8988T (cell line): Measurements from ENCODE around the gene SLA2.
"Not testable (repeated sequence)": the region's sequence is repeated elsewhere in the genome, so short reads cannot be mapped to it uniquely, and the experiment has no call there.

Experiments used
- DNase-seq: peaks from one replicate; pipeline ENCODE4 v3.0.0; 2011

SLA2 gene

GRCh38 chr20:36644706-36645095 is 1.3 kb downstream of the SLA2 start:
- no peak for DNase-seq

DNA sequence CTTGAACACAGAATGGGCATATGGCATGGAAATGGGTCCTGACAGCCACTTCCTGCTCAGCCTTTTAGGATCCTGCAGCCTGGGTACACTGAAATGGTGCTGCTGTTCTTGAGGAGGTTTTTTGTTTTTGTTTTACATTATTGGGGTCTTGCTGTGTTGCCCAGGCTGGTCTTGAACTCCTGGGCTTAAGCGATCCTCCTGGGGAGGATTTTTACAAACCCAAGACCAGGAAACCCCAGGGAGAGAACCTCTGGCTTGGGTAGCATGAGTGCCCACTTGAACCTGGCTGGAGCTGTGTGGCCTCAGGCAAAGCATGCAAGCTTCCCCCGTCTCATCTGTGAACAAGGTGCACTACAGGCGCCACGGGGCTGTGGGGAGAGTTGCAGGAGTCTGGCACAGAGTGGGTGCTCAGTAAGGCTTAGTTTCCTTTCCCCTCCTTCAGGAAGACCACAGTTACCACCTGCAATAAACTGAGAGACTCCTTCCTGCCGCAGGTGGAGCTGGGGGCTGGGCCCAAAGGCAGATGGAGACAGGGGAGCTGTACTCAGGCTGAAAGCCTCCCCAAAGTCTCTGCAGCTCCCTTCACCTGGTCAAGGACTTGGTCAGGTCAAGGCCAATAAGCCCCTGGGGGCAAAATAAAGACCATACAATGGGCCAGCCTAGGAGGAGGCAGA is 1.8 kb downstream of the SLA2 start:
- DNase-seq = no peak

- DNase-seq = no peak
These were observed 3.9 kb downstream of the SLA2 start for GRCh38 chr20:36642136-36642535.

DNA sequence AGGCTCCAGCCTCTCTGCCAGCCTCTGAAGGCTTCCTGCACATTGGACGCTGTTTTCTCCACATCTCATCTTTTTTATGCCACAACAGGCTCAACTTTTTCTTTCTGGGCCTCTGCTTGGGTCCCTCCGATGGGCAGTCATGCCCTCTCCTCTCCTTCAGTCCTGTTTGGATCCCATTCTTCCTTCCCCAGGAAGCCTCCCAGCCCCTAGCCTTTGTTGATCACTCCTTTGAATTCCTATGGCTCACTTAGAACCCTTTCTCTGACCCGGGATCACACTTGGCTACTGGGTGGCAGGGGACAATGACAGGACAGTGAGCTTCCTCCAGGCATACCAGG is 4.5 kb downstream of the SLA2 start:
- no peak for DNase-seq

DNA sequence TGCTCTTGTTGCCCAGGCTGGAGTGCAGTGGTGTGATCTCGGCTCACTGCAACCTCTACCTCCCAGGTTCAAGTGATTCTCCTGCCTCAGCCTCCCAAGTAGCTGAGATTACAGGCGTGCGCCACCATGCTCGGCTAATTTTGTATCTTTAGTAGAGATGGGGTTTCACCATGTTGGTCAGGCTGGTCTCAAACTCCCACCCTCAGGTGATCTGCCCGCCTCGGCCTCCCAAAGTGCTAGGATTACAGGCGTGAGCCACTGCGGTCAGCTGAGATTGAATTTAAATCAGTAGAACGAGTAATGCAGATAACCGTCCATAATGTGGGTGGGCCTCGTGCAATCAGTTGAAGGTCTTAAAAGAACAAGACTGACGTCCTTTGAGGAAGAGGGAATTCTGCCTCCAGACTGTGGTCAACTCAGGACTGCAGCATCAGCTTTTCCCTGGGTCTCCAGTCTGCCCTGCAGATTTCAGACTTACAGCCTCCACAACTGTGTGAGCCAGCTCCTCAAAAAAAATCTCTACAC is 7.1 kb downstream of the SLA2 start:
- DNase-seq = not testable (repeated sequence)

DNA sequence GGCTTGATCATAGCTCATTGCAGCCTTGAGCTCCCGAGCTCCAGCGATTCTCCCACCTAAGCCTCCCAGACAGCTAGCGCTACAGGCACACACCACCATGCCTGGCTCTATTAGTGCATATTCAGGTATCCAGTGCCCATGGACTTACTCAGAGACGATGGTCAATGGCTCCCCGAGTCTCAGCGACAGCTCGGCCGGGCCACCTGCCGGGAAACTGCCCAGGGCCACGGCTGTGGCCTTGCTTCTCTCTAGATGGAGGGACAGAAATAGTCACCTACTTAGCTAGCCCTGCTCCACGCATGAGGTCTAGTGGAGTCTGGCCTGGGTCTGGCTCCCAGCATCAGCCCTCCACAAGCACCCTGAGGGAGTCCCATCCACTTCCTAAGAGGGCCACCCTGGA is 11.7 kb downstream of the SLA2 start:
- DNase-seq = no peak

GRCh38 chr20:36633285-36633772 is 12.7 kb downstream of the SLA2 start:
- DNase-seq = no peak

GRCh38 chr20:36632487-36633284 is 13.3 kb downstream of the SLA2 start:
- DNase-seq = no peak

DNA sequence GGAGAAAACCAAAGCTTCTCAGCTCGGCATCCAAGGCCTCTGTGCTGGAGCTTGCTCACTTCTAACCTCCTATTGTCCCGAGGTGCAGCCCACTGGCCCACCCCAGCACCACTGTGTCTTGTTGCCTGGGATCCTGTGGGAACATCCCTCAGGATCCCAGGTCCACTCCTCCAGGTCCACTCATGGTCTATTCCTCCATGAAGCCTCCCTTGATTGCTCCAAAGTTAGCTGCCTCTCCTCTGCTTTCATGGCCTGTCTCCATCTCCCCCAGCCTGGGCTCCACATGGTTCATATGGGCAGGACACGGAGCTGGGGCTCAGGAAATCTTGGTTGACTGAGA is 13.9 kb downstream of the SLA2 start:
- DNase-seq = no peak

DNA sequence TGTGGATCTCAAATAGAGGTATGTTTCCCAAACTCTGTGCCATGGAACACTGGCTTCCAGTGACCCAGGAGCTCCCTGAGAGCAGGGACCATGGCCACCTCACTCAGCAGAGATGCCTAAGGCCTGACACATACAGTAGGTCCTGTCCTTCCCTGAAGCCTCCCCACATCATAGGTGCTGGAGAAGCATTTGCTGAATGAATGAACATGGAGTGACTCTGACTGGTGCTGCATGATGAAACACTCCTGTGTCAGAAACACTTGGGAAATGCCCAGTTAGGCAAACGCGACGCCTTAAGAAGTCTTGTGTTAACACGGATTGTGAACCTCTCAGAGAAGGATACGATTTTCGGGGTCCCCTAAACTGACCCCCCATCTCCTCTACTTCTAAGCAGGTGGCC is 14.3 kb downstream of the SLA2 start:
- DNase-seq = no peak

- DNase-seq = no peak
These were observed 16.0 kb downstream of the SLA2 start for GRCh38 chr20:36629719-36630681.

DNA sequence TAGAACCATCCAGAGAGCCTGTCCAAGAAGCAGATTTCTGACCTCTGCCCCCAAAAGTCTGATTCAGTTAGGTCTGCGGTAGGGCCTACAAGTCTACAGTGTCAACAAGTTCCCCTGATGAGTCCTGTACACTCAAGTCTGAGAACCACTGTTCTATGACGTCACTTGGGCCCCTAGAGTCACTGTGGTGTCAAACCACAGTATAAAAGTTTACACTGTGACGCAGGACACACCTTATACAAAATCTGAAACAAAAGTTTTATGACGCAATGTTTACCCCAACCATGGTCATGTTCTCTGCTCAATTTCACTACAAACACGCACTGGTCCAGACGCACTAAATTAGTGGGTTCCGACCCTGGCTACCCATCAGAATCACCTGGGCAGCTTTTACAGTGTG is 17.9 kb downstream of the SLA2 start:
- DNase-seq = no peak

- DNase-seq = no peak
These were observed 21.1 kb downstream of the SLA2 start for GRCh38 chr20:36624944-36625324.

DNA sequence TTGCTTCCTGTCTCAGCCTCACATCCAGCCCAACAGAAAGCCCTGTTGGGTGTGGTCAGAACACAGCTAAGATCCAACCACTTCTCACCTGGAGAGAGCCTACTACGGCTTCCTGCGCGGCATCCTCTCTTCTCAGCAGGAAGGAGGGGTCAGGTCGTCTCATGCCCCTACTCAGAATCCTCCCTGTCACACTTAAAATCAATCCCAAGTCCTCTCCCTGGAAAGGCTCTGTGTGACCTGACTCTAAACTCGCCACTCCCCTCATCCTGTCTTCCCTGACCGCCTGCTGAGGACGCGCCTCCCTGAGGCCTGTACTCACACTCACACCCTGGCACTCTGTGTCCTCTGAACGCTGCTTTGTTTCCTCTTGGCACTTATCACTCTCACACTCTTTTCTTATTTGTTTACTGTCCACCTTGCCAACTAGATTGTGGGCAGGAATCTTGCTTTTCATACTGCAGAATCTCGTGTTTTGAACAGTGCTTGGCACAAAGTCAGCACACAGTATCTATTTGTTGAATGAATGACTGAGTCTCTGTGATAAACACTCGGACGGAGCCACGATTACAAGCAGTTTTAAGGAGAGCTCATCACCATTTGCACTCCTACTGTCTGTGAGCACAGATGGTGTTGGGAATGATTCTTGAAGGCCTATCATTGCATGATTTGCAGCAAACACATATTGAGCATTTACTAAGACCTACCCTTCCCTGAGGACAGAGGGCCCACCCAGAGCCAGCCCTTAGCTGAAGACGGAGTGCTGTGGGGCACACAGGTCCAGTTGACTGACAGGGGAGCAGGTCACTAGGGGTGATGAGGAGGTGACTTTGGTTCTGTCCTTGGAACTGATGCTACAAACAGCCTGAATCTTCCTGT is 21.7 kb downstream of the SLA2 start:
- DNase-seq = no peak

- DNase-seq = no peak
These were observed 22.6 kb downstream of the SLA2 start for GRCh38 chr20:36623444-36623843.

- DNase-seq = no peak
These were observed 25.1 kb downstream of the SLA2 start for GRCh38 chr20:36620917-36621316.

GRCh38 chr20:36614781-36615557 is 31.0 kb downstream of the SLA2 start:
- no peak for DNase-seq

DNA sequence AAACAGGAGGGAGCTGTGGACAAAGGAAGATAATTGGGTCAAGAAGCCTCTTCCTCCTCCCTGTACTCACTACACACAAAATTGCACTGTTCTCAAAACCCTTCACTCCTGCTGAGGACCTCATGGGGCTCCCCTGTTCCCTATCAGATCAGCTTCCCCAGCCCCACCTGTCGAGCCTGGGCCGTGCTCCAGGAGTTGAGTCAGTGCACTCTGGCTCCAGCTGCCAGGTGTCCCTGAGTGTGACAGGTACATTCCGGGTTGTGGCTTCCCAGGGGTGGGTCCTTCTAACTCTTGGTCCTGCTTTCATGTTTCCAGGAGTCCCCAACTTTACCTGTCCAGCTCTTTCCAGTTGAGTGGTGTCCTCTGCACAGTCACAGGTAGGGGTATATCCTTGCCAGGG is 32.0 kb downstream of the SLA2 start:
- DNase-seq = no peak

GRCh38 chr20:36611625-36612024 is 34.4 kb downstream of the SLA2 start:
- no peak for DNase-seq

- not testable (repeated sequence) for DNase-seq
These were observed 37.6 kb downstream of the SLA2 start for GRCh38 chr20:36608388-36608728.

GRCh38 chr20:36607586-36608387 is 38.2 kb downstream of the SLA2 start:
- no peak for DNase-seq
